SK-N-SH (cell line): ENCODE measurements around the gene DEPDC1. TPM values are rescaled to one million over a fixed set of nuclear protein-coding genes. Genes with fewer than 3 reads are reported as not detected.

Source experiments
- CTCF ChIA-PET: fragments of 300-600, 350-600 bp; formaldehyde crosslinking; extraction: SDS; loops from one replicate; lab custom pipeline; 2021; lab: Yijun Ruan, JAX
- POLR2A ChIA-PET: fragments of 350-600 bp; sonication (Branson Sonifier 250); formaldehyde crosslinking; extraction: SDS; loops from one replicate; lab custom pipeline; 2020; ENCODE audit warnings: antibody characterized with exemption, inconsistent platforms; lab: Yijun Ruan, JAX
- DNase-seq: peaks from one replicate; pipeline ENCODE4 v3.0.0; 2012
- H2AFZ ChIP-seq: fragments of 200-600 bp; sonication (generic); 2 replicates; pipeline ENCODE4 v1.8.1; 2016; ENCODE audit warnings: antibody characterized with exemption, mild to moderate bottlenecking, low read depth
- H3F3A ChIP-seq: fragments of 200-600 bp; sonication (generic); replicated peaks from 2 replicates; pipeline ENCODE3; 2016; ENCODE audit warnings: antibody characterized with exemption, mild to moderate bottlenecking; ENCODE audit not compliant: insufficient read depth
- H3K27ac ChIP-seq, 2 experiments: fragments of 200-500 bp in 1 of 2; fragments of 200-600 bp in 1 of 2; sonication (Bioruptor generic) in 1 of 2; sonication (generic), shearing (Covaris generic) in 1 of 2; 2 replicates each; pipeline versions ENCODE4 v1.5.1 to v1.6.1; 2014 to 2016; ENCODE audit warnings: low read depth in 2 of 2, inconsistent platforms in 1 of 2, low read length in 1 of 2, mild to moderate bottlenecking in 1 of 2, mixed read lengths in 1 of 2
- H3K27me3 ChIP-seq: fragments of 200-600 bp; sonication (generic), shearing (Covaris generic); 2 replicates; pipeline ENCODE4 v1.6.1; 2016; ENCODE audit warnings: mixed run types; ENCODE audit not compliant: insufficient read depth
- H3K36me3 ChIP-seq, 2 experiments: fragments of 200-500 bp in 1 of 2; fragments of 200-600 bp in 1 of 2; sonication (Bioruptor generic) in 1 of 2; sonication (generic) in 1 of 2; replicated peaks in 1 of 2; 2 replicates each; pipeline versions ENCODE3 to v1.5.1; 2014 to 2016; ENCODE audit warnings: low read length in 1 of 2, mild to moderate bottlenecking in 1 of 2; ENCODE audit not compliant: insufficient read depth in 2 of 2, control insufficient read depth in 1 of 2
- H3K4me1 ChIP-seq, 2 experiments: fragments of 200-500 bp in 1 of 2; fragments of 200-600 bp in 1 of 2; sonication (Bioruptor generic) in 1 of 2; sonication (generic), shearing (Covaris generic) in 1 of 2; 2 replicates each; pipeline versions ENCODE4 v1.5.1 to v1.6.1; 2014 to 2016; ENCODE audit warnings: low read depth in 1 of 2, low read length in 1 of 2, mixed run types in 1 of 2; ENCODE audit not compliant: insufficient read depth in 2 of 2, control insufficient read depth in 1 of 2
- H3K4me2 ChIP-seq: fragments of 200-600 bp; sonication (generic), shearing (Covaris generic); 2 replicates; pipeline ENCODE4 v1.6.1; 2017; ENCODE audit warnings: mixed run types
- H3K4me3 ChIP-seq, 2 experiments: fragments of 200-500 bp in 1 of 2; fragments of 200-600 bp in 1 of 2; sonication (Bioruptor generic) in 1 of 2; sonication (generic), shearing (Covaris generic) in 1 of 2; 2 replicates each; pipeline versions ENCODE4 v1.5.1 to v1.8.1; 2014 to 2016; ENCODE audit warnings: low read depth in 2 of 2, inconsistent platforms in 1 of 2, low read length in 1 of 2, mild to moderate bottlenecking in 1 of 2, mixed read lengths in 1 of 2, moderate library complexity in 1 of 2
- H3K79me2 ChIP-seq: fragments of 200-600 bp; sonication (generic); 2 replicates; pipeline ENCODE4 v1.8.1; 2017; ENCODE audit warnings: mild to moderate bottlenecking; ENCODE audit not compliant: insufficient read depth
- H3K9ac ChIP-seq: fragments of 200-600 bp; sonication (generic); 2 replicates; pipeline ENCODE4 v1.6.1; 2017; ENCODE audit warnings: mixed run types
- H3K9me2 ChIP-seq: fragments of 200-600 bp; sonication (generic); 2 replicates; pipeline ENCODE4 v1.6.1; 2017; ENCODE audit warnings: mixed run types
- H3K9me3 ChIP-seq: fragments of 200-600 bp; sonication (generic); 2 replicates; pipeline ENCODE4 v1.6.1; 2017; ENCODE audit warnings: mixed run types, mild to moderate bottlenecking, moderate library complexity
- H4K20me1 ChIP-seq: fragments of 200-600 bp; sonication (generic); 2 replicates; pipeline ENCODE4 v1.6.1; 2017; ENCODE audit warnings: mild to moderate bottlenecking, mixed run types; ENCODE audit not compliant: insufficient read depth
- CHD2 ChIP-seq: fragments of 150-350 bp; IDR thresholded peaks from 2 replicates; pipeline ENCODE4 v1.6.1; 2018; ENCODE audit warnings: low read length; ENCODE audit not compliant: partially characterized antibody
- ELF1 ChIP-seq: IDR thresholded peaks from 2 replicates; pipeline ENCODE4 v1.4.0; 2012
- EP300 ChIP-seq, 2 experiments: IDR thresholded peaks; 2 replicates each; pipeline versions ENCODE4 v1.4.0 to v1.6.1; 2012; ENCODE audit warnings: borderline replicate concordance in 1 of 2, low read depth in 1 of 2, low read length in 1 of 2
- EZH2phosphoT487 ChIP-seq: fragments of 200-600 bp; sonication (generic); IDR thresholded peaks from 2 replicates; pipeline ENCODE4 v1.6.1; 2017; ENCODE audit warnings: low read depth, mixed run types, mild to moderate bottlenecking, antibody characterized with exemption, moderate library complexity, borderline replicate concordance
- FOSL2 ChIP-seq: IDR thresholded peaks from 2 replicates; pipeline ENCODE4 v1.4.0; 2012; ENCODE audit warnings: low read depth, mild to moderate bottlenecking, moderate library complexity, borderline replicate concordance
- FOXJ3 ChIP-seq: sonication (generic); formaldehyde crosslinking; IDR thresholded peaks from 2 replicates; pipeline ENCODE4 v1.5.1; 2020; ENCODE audit warnings: mild to moderate bottlenecking, missing genetic modification reagents
- FOXM1 ChIP-seq: IDR thresholded peaks from 2 replicates; pipeline ENCODE4 v1.4.0; 2012; ENCODE audit warnings: low read depth, mild to moderate bottlenecking
- GABPA ChIP-seq: IDR thresholded peaks from 2 replicates; pipeline ENCODE4 v1.4.0; 2012; ENCODE audit warnings: low read depth, mild to moderate bottlenecking
- GATA2 ChIP-seq: sonication (generic); formaldehyde crosslinking; IDR thresholded peaks from 2 replicates; pipeline ENCODE4 v1.5.0; 2020; ENCODE audit warnings: mild to moderate bottlenecking, missing genetic modification reagents
- MXI1 ChIP-seq: IDR thresholded peaks from 2 replicates; pipeline ENCODE4 v1.6.1; 2012; ENCODE audit warnings: mild to moderate bottlenecking, low read depth, low read length, improper control_type of control experiment
- NFIC ChIP-seq: IDR thresholded peaks from 2 replicates; pipeline ENCODE4 v1.4.0; 2012; ENCODE audit warnings: borderline replicate concordance
- PBX3 ChIP-seq: IDR thresholded peaks from 2 replicates; pipeline ENCODE4; 2012
- POLR2AphosphoS5 ChIP-seq: IDR thresholded peaks from 2 replicates; pipeline ENCODE4 v1.6.1; 2012; ENCODE audit warnings: low read depth, low read length
- RAD21 ChIP-seq: IDR thresholded peaks from 2 replicates; pipeline ENCODE4 v1.6.1; 2012; ENCODE audit warnings: mild to moderate bottlenecking, low read length
- RXRA ChIP-seq: IDR thresholded peaks from 2 replicates; pipeline ENCODE4 v1.4.0; 2012; ENCODE audit warnings: low read depth, mild to moderate bottlenecking, borderline replicate concordance
- SMC3 ChIP-seq: IDR thresholded peaks from 2 replicates; pipeline ENCODE4 v1.6.1; 2012; ENCODE audit warnings: low read depth, low read length, improper control_type of control experiment
- TAF1 ChIP-seq: IDR thresholded peaks from 2 replicates; pipeline ENCODE4 v1.6.1; 2012; ENCODE audit warnings: low read depth, mild to moderate bottlenecking, low read length, moderate library complexity, borderline replicate concordance
- TCF12 ChIP-seq: IDR thresholded peaks from 2 replicates; pipeline ENCODE4 v1.4.0; 2012
- TEAD4 ChIP-seq: IDR thresholded peaks from 2 replicates; pipeline ENCODE4 v1.4.0; 2012; ENCODE audit warnings: mild to moderate bottlenecking, borderline replicate concordance; ENCODE audit not compliant: insufficient read depth
- USF1 ChIP-seq: IDR thresholded peaks from 2 replicates; pipeline ENCODE4 v1.4.0; 2012; ENCODE audit warnings: low read depth, borderline replicate concordance
- USF2 ChIP-seq: fragments of 150-350 bp; IDR thresholded peaks from 2 replicates; pipeline ENCODE4 v1.6.1; 2017; ENCODE audit warnings: antibody characterized with exemption, low read length, low read depth, borderline replicate concordance
- YY1 ChIP-seq: IDR thresholded peaks from 2 replicates; pipeline ENCODE4 v1.4.0; 2012; ENCODE audit warnings: low read depth, mild to moderate bottlenecking
- WGBS: methylation state at CpG from one replicate; pipeline ENCODE4 v1.1.6; 2017; ENCODE audit warnings: low lambda C conversion rate; 5-methylcytosine and 5-hydroxymethylcytosine counted together
- polyA plus RNA-seq, 3 experiments: library from polyadenylated mRNA; depleted of rRNA; stranded (reverse); fragments of >200 nt; gene quantifications; 2 replicates each; pipeline ENCODE4 v1.2.3, GENCODE V29; 2012
- TF ChIP-seq, protein P1 (sequence below): IDR thresholded peaks from 2 replicates; pipeline ENCODE4 v1.4.0; 2012; ENCODE audit warnings: low read depth, borderline replicate concordance
- TF ChIP-seq, protein P2 (sequence below): IDR thresholded peaks from 2 replicates; pipeline ENCODE4 v1.6.1; 2012; ENCODE audit warnings: mild to moderate bottlenecking, low read depth, low read length, moderate library complexity

The DEPDC1 gene
- polyA plus RNA-seq, 1 of the 3 experiments (the other 2 are of a cell fraction), result 3.8 TPM

- Histone ChIP-seq H3F3A (no peaks in the 10 kb centered on the region), H3K4me3 (no peak overlapping the region), H3K79me2 (no peaks in the 10 kb centered on the region), H3K9ac (no peak overlapping the region), H3K36me3 (no peaks in the 10 kb centered on the region), H4K20me1 (no peaks in the 10 kb centered on the region), H3K27ac (peak overlapping the region; percentile 22 to 53; a peak in 2 of 4 replicates), H3K4me2 (no peak overlapping the region; the same call in 1 of the 2 replicates), H3K9me3 (no peaks in the 10 kb centered on the region), H3K9me2 (no peaks in the 10 kb centered on the region), H2AFZ (0 out of 2 replicates have a peak overlapping the region, but pooled peaks have one; percentile 11), H3K27me3 (no peaks in the 10 kb centered on the region), H3K4me1 (no peaks in the 10 kb centered on the region; a peak in 1 of 4 replicates)
- DNase-seq, result no peak
- ChIA-PET POLR2A (no interaction called here), CTCF (interaction anchor here (1.4 kb wide), 1 partner anchor 14 kb away, joined by 3 read pairs; no protein-coding TSS in a partner anchor)
- 34% methylated on average over 4 of the region's 4 CpGs for WGBS
- no peak for TF ChIP-seq USF1
- peak; percentile 49; the same call in 1 of the 2 replicates for TF ChIP-seq TEAD4
- TF ChIP-seq TCF12, result peak; percentile 88
- TF ChIP-seq NFIC, result peak; percentile 20; the same call in 1 of the 2 replicates
- TF ChIP-seq ELF1, result no peak
- TF ChIP-seq TAF1, result no peak
- no peak for TF ChIP-seq SMC3
- no peak for TF ChIP-seq FOXJ3 (CRISPR knock-in tag)
- TF ChIP-seq GABPA, result no peak
- no peak for TF ChIP-seq EZH2phosphoT487
- TF ChIP-seq, protein P1, sequence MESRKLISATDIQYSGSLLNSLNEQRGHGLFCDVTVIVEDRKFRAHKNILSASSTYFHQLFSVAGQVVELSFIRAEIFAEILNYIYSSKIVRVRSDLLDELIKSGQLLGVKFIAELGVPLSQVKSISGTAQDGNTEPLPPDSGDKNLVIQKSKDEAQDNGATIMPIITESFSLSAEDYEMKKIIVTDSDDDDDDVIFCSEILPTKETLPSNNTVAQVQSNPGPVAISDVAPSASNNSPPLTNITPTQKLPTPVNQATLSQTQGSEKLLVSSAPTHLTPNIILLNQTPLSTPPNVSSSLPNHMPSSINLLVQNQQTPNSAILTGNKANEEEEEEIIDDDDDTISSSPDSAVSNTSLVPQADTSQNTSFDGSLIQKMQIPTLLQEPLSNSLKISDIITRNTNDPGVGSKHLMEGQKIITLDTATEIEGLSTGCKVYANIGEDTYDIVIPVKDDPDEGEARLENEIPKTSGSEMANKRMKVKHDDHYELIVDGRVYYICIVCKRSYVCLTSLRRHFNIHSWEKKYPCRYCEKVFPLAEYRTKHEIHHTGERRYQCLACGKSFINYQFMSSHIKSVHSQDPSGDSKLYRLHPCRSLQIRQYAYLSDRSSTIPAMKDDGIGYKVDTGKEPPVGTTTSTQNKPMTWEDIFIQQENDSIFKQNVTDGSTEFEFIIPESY, result no peak
- TF ChIP-seq EP300 (IDR thresholded peaks at IDR 0.05; ENCODE audit: borderline replicate concordance in 1 of 2, low read depth in 1 of 2, low read length in 1 of 2), result peak; percentile 70 to 76; a peak in 3 of 4 replicates
- TF ChIP-seq CHD2, result no peak
- TF ChIP-seq USF2, result no peak
- no peak; the same call in 1 of the 2 replicates for TF ChIP-seq FOSL2
- TF ChIP-seq PBX3, result peak; percentile 90
- TF ChIP-seq POLR2AphosphoS5, result no peak; the same call in 1 of the 2 replicates
- no peak for TF ChIP-seq YY1
- no peak for TF ChIP-seq RXRA
- peak; percentile 82 for TF ChIP-seq FOXM1
- TF ChIP-seq, protein P2, sequence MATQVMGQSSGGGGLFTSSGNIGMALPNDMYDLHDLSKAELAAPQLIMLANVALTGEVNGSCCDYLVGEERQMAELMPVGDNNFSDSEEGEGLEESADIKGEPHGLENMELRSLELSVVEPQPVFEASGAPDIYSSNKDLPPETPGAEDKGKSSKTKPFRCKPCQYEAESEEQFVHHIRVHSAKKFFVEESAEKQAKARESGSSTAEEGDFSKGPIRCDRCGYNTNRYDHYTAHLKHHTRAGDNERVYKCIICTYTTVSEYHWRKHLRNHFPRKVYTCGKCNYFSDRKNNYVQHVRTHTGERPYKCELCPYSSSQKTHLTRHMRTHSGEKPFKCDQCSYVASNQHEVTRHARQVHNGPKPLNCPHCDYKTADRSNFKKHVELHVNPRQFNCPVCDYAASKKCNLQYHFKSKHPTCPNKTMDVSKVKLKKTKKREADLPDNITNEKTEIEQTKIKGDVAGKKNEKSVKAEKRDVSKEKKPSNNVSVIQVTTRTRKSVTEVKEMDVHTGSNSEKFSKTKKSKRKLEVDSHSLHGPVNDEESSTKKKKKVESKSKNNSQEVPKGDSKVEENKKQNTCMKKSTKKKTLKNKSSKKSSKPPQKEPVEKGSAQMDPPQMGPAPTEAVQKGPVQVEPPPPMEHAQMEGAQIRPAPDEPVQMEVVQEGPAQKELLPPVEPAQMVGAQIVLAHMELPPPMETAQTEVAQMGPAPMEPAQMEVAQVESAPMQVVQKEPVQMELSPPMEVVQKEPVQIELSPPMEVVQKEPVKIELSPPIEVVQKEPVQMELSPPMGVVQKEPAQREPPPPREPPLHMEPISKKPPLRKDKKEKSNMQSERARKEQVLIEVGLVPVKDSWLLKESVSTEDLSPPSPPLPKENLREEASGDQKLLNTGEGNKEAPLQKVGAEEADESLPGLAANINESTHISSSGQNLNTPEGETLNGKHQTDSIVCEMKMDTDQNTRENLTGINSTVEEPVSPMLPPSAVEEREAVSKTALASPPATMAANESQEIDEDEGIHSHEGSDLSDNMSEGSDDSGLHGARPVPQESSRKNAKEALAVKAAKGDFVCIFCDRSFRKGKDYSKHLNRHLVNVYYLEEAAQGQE, result no peak
- TF ChIP-seq MXI1, result no peak
- TF ChIP-seq RAD21, result no peak
- no peak for TF ChIP-seq GATA2 (CRISPR knock-in tag)
Measured at GRCh38 chr1:68429233-68429808, 67.6 kb downstream of the DEPDC1 start.
